ENCODE data around the gene FRK. TPM values are rescaled to one million over a fixed set of nuclear protein-coding genes. Genes with fewer than 3 reads are reported as not detected.

FRK gene
- total and polyA plus RNA-seq, 3 donors from 2014 or later, result 1.5 to 3.7 (median 2.5) TPM

- WGBS, 2 donors, result 63 to 64% methylated on average over 6 of the region's 6 CpGs
- TF ChIP-seq CTCF (IDR thresholded peaks at IDR 0.05) (no peak), POLR2A (IDR thresholded peaks at IDR 0.05) (no peak)
- intact Hi-C loops (cut with DNase I; ENCODE audit: low total_unique reads), result no loop called here
- no peaks in the 10 kb centered on the region for H3K4me1 ChIP-seq
- no peaks in the 10 kb centered on the region for H3K9me3 ChIP-seq
- H3K27me3 ChIP-seq, result no peaks in the 10 kb centered on the region
- no peak overlapping the region for H3K4me3 ChIP-seq
- no peak overlapping the region for H3K27ac ChIP-seq
- no peaks in the 10 kb centered on the region for H3K36me3 ChIP-seq (ENCODE audit: low read depth, missing control alignments)
- no peak for DNase-seq
Observed at GRCh38 chr6:116008470-116009243, 52.0 kb downstream of the FRK start.

GRCh38 chr6:116004841-116005815 lies 55.6 kb downstream of the FRK start:
- Histone ChIP-seq H3K27ac (no peak overlapping the region), H3K4me3 (no peak overlapping the region), H3K36me3 (ENCODE audit: low read depth, missing control alignments) (no peaks in the 10 kb centered on the region), H3K9me3 (no peaks in the 10 kb centered on the region), H3K27me3 (no peaks in the 10 kb centered on the region), H3K4me1 (no peaks in the 10 kb centered on the region)
- TF ChIP-seq CTCF (IDR thresholded peaks at IDR 0.05), result no peak
- no peak for TF ChIP-seq POLR2A (IDR thresholded peaks at IDR 0.05)
- 77 to 78% methylated on average over 4 of the region's 4 CpGs for WGBS, 2 donors
- DNase-seq, result no peak
- intact Hi-C loops (cut with DNase I; ENCODE audit: low total_unique reads), result no loop called here

GRCh38 chr6:116003668-116004067 lies 57.0 kb downstream of the FRK start:
- intact Hi-C loops (cut with DNase I; ENCODE audit: low total_unique reads), result no loop called here
- H3K4me3 ChIP-seq, result no peak overlapping the region
- no peaks in the 10 kb centered on the region for H3K4me1 ChIP-seq
- TF ChIP-seq POLR2A (IDR thresholded peaks at IDR 0.05) (no peak), CTCF (IDR thresholded peaks at IDR 0.05) (no peak)
- H3K27ac ChIP-seq, result no peak overlapping the region
- no peaks in the 10 kb centered on the region for H3K27me3 ChIP-seq
- H3K9me3 ChIP-seq, result no peaks in the 10 kb centered on the region
- 66 to 78% methylated on average over 3 of the region's 3 CpGs for WGBS, 2 donors
- no peaks in the 10 kb centered on the region for H3K36me3 ChIP-seq (ENCODE audit: low read depth, missing control alignments)
- no peak for DNase-seq

- DNase-seq, result no peak
- Histone ChIP-seq H3K4me3 (no peak overlapping the region), H3K27me3 (no peaks in the 10 kb centered on the region), H3K4me1 (no peaks in the 10 kb centered on the region), H3K9me3 (no peaks in the 10 kb centered on the region), H3K27ac (no peak overlapping the region), H3K36me3 (ENCODE audit: low read depth, missing control alignments) (no peaks in the 10 kb centered on the region)
- intact Hi-C loops (cut with DNase I; ENCODE audit: low total_unique reads), result no loop called here
- 89 to 96% methylated on average over 5 of the region's 5 CpGs for WGBS, 2 donors
- TF ChIP-seq CTCF (IDR thresholded peaks at IDR 0.05) (no peak), POLR2A (IDR thresholded peaks at IDR 0.05) (no peak)
Observed at GRCh38 chr6:116002756-116003155, 57.9 kb downstream of the FRK start.

Measured in testis (tissue), 3 donors.